Esophagus muscularis mucosa (tissue), 4 donors: Measurements from ENCODE around the gene TMEM40.

Source experiments
- EP300 ChIP-seq: sonication (generic); formaldehyde crosslinking; IDR thresholded peaks from one replicate; pipeline ENCODE4 v1.6.1; 2017; ENCODE audit warnings: antibody characterized with exemption
- POLR2A ChIP-seq: fragments of 450-650 bp; IDR thresholded peaks from one replicate; pipeline ENCODE4 v1.6.1; 2017; ENCODE audit warnings: antibody characterized with exemption, moderate library complexity, mild to moderate bottlenecking, low read depth
- POLR2AphosphoS5 ChIP-seq, 2 donors: sonication (generic); formaldehyde crosslinking; IDR thresholded peaks; one replicate each; pipeline ENCODE4 v1.6.1; 2017; ENCODE audit warnings: antibody characterized with exemption in 2 of 2
- TF ChIP-seq, protein P1 (sequence below), 3 experiments: fragments of 200-600 bp in 2 of 3; fragments of 450-650 bp in 1 of 3; sonication (generic) in 2 of 3; IDR thresholded peaks; one replicate each; pipeline ENCODE4 v1.5.1; 2017 to 2019; ENCODE audit warnings: antibody characterized with exemption in 3 of 3, mild to moderate bottlenecking in 2 of 3, moderate library complexity in 1 of 3

- TF ChIP-seq, protein P1, sequence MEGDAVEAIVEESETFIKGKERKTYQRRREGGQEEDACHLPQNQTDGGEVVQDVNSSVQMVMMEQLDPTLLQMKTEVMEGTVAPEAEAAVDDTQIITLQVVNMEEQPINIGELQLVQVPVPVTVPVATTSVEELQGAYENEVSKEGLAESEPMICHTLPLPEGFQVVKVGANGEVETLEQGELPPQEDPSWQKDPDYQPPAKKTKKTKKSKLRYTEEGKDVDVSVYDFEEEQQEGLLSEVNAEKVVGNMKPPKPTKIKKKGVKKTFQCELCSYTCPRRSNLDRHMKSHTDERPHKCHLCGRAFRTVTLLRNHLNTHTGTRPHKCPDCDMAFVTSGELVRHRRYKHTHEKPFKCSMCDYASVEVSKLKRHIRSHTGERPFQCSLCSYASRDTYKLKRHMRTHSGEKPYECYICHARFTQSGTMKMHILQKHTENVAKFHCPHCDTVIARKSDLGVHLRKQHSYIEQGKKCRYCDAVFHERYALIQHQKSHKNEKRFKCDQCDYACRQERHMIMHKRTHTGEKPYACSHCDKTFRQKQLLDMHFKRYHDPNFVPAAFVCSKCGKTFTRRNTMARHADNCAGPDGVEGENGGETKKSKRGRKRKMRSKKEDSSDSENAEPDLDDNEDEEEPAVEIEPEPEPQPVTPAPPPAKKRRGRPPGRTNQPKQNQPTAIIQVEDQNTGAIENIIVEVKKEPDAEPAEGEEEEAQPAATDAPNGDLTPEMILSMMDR (IDR thresholded peaks at IDR 0.05), result no peak
- TF ChIP-seq POLR2AphosphoS5 (IDR thresholded peaks at IDR 0.05), result no peak
- TF ChIP-seq POLR2A, result no peak
- no peak for TF ChIP-seq EP300
Observed at GRCh38 chr3:12737833-12738232, 21.2 kb downstream of the TMEM40 start.
